ENCODE data around the gene CYP11A1.
"Not testable (repeated sequence)": the region's sequence is repeated elsewhere in the genome, so short reads cannot be mapped to it uniquely, and the experiment has no call there.

The CYP11A1 gene

DNA sequence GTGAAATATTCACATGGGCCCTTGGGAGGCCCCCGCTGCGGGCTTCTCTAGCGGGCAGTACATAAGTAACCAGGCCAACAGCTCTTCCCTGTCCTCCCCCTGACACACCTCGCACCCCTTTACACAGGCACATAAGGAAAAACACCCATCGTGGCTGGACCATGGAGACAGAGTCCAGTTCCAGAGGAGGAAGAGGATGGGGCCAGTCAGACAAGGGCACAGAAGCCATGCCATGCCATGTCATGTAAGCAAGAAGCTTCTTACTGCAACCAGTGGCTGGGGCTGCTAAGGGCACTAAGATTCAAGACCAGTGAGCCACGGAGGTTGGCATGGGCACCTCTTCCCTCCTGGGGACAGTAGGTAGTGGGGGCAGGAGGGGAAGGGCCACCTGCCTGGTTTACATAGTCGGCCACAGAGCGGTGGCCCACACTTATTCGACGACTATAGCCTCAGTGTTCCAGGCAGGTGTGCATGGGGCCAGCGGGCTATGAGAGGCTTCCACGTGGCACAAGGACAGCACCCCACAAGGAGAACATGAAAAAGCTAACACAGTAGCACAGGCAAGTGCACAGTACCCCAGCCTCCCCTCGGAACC is 5.7 kb upstream of the CYP11A1 start:
- no peak for DNase-seq

DNA sequence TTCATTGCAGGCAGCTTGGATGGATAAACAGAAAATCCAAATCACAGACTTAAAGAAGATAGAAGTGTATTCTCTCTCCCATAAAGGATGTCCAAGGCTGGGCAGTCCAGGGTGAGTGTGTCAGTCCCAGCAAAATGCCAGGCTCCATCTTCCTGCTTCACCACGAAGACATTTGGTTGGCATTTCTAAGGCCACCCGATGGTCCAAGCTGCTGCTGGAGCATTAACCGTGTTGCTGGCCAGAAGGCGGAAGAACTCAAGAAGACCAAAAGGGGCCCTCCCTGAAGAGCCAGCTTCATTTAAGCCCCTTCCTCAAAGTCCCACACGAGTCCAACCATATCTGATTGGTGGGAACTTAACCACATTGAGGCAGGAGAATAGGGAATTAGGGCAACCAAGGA is 3.0 kb upstream of the CYP11A1 start:
- no peak for DNase-seq

DNA sequence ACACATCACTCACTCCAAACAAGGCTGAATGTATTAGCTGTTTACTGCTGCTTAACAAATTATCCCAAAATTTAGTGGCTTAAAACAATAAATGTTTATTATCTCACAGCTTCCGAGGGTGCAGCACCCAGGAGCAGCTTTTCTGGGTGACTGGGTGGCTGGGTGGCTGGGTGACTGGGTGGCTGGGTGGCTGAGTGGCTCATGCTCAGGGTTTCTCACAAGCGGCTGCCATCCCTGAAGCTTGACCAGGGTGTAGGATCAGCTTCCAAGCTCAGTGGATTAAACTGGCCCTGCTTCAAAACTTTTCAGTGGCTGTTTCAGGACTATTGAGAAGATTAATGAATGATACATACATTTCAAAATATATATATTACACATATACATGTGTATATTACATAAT is 2.3 kb upstream of the CYP11A1 start:
- no peak for DNase-seq

DNA sequence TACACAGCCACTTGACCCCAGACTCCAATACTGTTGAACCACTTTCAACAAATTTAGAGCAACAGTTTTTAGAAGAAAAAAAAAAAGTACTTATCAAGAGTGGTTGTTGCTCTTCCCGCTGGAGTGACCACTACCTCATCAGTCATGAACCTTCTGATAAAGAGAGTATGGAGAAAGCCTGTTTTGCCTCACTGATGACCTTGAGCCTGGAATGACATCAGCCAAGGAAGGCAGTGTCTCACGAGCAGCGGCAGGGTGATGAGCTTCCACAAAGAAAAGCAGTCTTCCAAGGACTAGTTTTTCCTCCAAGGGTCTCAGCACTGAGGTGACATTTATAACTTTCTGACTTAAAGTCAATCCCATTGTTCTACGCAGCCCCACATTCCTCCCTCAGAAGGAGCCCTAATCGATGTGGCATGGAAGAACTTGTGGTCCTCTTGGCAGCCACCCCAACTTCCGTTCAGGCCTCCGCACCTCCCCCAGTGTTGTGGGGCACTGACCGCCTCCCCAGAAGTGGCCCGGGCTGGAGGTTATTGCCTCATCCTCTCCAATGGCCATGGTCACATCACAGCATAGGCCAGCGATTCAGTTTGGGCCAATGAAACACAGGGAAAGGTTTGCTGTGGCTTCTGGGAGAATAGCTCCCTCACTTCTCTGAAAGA is 1.8 kb upstream of the CYP11A1 start:
- no peak for DNase-seq

DNA sequence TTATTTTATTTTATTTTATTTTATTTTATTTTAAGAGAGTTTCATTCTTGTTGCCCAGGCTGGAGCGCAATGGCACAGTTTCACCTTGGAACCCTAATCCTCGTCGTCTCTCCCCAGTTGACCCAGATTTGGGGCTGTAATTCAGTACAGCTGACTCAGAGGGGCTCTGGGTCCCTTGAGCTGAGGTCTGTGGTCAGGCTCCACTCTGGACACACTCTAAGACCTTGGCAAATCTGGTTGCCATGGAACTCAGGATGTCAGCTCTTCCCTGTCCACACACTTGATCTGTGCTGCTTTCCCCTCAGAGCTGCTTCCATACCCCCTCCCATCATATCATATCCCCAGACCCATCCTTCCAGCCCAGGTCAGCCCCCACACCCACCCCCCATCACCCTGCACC is 675 bp upstream of the CYP11A1 start:
- DNase-seq, result no peak

DNA sequence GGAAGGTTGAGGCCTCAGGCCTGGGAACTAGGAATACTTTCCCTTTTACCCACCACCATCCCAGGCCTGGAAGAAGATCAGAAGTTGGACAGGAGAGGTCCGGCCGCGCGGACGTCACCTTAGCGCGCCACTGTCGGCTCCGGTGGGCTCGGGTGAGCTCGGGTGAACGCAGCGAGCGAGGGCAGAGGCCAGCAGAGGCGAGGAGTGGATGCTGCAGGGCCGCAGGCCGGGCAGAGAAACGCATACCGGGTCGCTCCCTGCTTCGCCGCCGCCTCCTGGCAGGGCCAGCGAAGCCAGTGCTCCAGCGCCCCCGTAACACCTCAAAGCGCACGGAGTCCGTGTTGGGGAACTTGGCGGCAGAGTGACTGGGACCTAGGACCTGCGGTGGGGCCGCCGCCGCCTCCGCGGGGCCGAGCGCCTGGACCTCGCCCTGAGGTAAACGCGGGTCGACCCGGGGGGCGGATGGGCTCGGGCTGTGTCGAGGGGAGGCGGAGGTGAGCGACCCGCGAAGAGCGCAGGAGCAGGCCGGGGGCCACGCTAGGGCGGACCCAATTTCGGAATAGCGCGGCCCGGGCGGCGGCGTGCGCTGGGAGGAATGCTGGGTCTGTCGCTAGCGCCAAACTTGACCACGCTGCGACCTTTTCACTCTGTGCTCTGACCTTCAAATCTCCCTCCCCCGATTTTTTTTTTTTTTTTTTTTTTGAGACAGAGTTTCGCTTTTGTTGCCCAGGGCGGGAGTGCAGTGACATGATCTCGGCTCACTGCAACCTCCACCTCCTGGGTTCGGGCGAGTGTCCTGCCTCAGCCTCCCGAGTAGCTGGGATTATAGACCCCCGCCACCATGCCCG is 1.6 kb downstream of the CYP11A1 start:
- peak; percentile 26 for DNase-seq

DNA sequence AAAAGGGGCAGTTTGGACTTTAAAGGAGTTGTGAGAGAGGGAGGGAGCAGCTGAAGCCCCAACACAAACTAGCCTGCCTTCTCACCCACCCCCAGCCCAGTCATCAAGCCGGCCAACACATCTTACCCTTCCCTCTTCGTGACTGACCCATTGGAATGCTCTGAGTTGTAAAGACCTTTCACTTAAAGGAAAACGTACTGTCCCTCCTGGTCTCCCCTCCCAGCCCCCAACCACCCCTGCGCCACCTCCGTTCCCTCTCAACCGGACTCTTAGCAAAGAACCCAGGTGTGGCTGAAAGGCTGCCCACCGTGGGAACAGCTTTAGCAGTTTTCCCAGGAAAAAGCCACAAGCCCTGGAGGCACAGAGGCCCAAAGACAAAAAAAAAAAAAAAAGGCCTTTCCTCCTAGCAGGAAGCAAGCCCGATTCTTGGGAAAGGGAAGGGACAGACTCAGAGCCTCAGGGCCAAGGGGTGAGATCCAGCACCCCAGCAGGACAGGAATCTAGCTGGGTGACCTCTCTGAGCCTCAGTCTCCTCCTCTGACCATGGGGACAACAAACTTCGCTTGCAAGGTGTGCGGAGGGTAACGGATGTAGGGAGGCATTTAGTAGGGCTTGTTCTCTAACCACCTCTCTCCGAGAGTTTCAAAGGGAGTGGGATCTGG is 2.4 kb downstream of the CYP11A1 start:
- no peak for DNase-seq

DNA sequence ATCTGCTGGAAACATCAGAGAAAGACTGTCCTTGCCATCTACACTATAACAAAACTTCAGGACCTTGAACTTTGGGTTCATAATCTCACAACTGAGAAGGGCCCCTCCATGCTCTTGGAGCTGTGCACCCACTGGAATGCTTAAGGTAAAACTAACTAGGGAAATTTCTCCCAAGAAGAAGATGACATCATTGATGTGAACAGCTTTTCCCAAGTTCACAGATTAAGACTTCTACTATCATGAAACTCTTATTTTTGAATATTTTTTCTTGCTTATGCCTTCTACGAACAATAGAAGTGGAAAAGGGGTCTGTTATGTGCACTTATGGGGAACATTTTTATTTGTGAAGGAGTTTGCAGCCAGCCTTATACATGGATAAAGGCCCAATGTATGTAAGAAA is 5.0 kb downstream of the CYP11A1 start:
- DNase-seq, result no peak

DNA sequence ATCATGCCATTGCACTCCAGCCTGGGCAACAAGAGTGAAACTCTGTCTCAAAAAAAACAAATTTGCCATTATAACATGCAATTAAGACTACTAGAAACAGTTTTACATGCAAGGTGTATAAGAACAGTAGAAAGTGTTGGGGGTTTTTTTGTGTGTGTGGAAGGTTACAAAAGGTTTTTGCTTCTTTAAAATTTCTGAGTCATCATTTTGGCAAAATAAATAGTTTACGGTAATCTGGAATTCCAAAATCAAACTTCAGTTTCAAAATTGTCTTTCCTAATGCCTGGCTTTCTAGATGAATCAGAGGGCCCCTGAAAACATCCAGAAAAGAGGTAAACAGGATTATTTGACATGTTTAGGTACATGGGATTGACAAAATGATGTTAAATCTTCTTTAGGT is 6.6 kb downstream of the CYP11A1 start:
- not testable (repeated sequence) for DNase-seq

DNA sequence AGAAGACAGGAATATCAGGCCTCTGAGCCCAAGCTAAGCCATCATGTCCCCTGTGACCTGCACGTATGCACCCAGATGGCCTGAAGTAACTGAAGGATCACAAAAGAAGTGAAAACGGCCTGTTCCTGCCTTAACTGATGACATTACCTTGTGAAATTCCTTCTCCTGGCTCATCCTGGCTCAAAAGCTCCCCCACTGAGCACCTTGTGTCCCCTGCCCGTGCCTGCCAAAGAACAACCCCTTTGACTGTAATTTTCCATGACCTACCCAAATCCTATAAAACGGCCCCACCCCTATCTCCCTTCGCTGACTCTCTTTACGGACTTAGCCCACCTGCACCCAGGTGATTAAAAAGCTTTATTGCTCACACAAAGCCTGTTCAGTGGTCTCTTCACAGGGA is 8.1 kb downstream of the CYP11A1 start:
- not testable (repeated sequence) for DNase-seq

DNA sequence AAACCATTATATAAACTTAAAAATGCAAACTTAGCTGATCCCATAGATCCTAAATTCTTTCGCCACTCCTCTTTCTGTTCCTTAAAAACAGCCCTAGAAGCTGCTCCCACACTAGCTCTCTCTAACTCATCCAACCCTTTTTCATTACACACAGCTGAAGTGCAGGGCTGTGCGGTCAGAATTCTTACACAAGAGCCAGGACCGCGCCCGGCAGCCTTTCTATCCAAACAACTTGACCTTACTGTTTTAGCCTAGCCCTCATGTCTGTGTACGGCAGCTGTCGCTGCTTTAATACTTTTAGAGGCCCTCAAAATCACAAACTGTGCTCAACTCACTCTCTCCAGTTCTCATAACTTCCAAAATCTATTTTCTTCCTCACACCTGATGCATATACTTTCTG is 9.9 kb downstream of the CYP11A1 start:
- not testable (repeated sequence) for DNase-seq

DNA sequence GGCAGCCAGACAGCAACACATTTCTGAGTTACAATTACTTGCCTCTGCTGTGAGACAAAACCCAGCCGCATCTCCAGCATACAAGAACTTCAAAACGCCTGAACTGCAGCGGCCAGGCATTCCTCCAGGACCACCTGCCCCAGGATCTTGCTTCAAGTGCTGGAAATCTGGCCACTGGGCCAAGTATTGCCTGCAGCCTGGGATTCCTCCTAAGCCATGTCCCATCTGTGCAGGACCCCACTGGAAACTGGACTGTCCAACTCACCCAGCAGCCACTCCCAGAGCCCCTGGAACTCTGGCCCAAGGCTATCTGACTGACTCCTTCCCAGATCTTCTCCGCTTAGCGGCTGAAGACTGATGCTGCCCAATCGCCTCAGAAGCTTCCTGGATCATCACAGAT is 11.4 kb downstream of the CYP11A1 start:
- not testable (repeated sequence) for DNase-seq

DNA sequence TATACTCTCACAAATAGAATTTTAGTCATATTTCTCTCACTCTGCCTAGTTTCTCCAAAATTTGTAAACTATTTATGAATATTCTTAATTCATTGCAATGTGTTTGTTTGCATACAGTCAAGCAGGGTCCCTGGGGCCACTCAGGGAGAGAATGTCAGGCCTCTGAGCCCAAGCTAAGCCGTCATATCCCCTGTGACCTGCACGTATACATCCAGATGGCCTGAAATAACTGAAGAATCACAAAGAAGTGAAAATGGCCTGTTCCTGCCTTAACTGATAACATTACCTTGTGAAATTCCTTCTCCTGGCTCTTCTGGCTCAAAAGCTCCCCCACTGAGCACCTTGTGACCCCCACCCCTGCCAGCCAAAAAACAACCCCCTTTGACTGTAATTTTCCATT is 13.5 kb downstream of the CYP11A1 start:
- DNase-seq, result not testable (repeated sequence)

DNA sequence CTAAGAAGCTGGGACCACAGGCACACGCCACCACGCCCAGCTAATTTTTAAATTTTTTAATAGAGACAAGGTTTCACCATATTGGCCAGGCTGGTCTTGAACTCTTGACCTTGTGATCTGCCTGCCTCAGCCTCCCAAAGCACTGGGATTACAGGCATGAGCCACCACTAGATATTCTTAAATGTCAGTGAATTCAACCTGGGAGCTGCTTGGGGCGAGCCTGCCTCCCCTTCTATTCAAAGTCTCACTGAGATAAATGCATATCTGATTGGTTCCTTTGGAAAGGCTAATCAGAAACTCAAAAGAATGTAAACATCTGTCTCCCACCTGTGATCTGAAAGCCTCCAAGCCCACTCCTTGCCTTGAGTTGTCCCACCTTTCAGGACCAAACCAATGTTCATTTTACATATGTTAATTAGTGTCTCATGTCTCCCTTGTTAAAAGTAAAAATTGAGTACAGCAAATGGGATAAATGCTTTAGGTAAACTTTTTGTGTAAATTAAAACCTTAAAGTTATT is 15.0 kb downstream of the CYP11A1 start:
- DNase-seq, result no peak

DNA sequence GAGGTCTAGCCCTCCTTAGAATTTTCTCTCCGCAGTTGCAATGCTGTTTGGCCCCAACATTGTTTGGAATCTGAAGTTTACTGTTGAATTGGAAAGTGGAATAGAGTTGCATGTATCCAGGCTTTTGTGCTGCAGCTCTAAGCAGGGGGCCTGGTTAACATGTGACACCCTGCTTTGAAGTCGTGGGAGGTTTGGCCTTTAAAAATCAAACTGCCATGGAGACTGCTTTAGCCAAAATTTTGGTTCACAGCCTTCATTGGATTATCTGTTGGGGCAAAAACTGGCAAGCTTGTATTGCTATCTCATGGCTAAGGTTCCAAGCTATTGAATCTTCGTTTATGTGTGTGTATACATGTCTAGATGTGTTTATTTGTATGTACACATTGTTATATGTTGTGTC is 15.8 kb downstream of the CYP11A1 start:
- no peak for DNase-seq

DNA sequence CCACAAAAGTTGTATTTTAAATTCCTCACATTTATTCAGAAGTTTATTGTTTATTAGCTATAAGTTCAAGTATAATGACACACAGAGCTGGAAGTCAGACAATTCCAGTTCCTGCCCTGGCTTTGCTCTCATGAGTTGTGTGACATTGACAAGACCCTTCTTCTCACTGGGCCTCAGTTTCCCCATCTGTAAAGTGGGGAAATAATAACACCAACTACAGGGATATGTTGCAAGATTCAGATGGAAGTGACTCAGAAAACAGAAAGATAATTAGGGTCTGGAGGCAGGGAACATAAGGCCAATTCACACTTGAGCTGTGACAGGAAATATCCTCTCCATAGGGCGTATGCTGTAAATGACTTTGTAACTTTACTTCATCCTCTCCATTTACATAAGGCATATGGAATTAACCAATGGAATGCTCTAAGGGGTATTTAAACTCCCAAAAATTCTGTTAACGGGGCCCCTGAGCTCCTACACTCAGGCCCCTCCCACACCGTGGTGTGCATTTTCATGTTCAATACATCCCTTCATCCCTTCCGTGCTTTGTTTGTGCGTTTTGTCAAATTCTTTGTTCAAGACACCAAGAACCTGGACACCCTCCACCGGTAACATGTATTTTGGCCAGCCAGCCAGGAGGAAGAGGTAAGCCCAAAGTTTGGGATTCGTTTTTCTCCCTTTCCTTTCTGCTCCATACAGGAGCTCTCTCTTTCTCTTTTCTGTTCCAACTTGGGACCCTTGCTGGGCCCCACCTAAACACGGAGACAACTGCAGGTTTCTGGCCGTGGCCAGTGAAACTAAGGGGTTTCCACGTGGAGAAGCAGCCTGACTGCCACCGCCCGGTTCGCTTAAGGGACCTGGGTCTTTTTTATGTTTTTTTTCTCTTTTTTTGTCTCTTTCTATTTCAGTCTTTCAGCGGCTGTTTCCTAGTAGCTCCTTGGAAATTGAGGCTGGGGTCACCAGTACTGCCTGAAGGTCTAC is 16.9 kb downstream of the CYP11A1 start:
- DNase-seq, result no peak

DNA sequence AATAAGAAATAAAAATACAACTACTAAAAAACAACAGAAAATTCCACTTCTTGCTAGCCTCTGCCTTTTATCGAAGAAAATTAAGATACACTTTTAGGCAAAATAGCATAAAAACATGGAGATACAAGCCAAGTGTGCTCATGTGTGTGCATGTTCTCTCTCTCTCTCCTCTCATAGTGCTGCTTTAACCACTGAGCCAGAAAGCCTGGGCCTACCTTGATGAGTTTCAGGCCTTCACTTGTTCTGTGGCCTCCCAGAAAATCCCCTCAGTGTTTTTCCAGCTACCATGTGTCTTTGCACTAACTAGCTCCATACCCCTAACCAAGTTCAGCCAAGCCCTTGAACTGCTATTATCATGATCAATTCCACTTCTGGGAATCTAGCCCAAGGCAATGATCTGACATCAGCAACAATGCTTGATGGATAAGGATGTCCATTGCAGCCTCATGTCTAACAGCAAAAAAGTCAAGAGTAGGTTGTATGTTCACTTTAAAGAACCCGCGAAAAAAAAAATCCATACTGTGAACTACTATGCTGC is 18.1 kb downstream of the CYP11A1 start:
- no peak for DNase-seq

DNA sequence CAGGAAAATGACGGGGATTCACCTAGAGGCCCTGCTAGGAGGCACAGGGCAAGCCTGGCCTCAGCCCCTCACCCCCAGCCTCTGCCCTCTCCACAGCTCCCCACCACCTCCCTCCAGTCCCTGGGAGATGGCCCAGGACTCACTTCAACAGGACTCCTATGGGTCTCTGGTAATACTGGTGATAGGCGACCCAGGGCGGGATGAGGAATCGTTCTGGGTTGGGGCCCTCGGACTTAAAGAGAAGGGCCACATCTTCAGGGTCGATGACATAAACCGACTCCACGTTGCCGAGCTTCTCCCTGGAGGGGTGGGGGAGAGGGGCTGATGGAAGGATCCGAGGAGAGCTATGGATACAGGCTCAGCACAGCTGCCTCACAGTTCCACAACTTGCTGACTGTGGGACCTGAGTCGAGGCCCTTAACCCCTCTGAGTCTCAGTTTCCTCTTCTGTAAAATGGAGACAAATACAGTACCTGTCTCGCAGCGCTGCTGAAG is 19.6 kb downstream of the CYP11A1 start:
- DNase-seq, result no peak

DNA sequence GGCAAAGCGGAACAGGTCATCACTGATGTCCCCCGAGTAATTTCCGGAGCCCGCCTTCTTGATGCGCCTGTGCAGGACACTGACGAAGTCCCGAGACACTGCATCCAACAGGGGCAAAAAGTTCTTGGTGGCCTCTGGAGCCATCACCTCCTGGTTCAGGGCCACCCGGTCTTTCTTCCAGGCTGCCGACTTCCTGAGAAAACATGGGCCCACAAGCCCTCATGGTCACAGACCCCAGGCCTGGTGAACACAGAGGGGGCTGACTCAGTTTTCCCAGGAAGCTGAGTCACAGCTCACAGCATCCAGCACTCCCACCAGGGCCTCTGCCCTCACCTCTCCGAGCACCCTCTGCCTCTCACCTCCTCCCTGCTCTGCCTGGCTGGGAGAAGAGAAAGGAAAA is 22.4 kb downstream of the CYP11A1 start:
- no peak for DNase-seq

DNA sequence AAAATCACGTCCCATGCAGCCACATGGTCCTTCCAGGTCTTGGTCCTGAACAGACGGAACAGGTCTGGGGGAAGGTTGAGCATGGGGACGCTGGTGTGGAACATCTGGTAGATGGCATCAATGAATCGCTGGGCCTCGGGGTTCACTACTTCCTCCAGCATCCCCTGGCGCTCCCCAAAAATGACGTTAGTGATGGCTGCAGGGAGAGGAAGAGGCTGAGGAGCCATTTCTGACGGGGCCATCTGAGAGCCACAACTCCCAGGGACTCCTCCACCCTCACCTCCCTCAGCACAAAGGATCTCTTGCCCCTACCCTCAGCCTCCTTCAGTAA is 23.7 kb downstream of the CYP11A1 start:
- DNase-seq, result no peak

DNA sequence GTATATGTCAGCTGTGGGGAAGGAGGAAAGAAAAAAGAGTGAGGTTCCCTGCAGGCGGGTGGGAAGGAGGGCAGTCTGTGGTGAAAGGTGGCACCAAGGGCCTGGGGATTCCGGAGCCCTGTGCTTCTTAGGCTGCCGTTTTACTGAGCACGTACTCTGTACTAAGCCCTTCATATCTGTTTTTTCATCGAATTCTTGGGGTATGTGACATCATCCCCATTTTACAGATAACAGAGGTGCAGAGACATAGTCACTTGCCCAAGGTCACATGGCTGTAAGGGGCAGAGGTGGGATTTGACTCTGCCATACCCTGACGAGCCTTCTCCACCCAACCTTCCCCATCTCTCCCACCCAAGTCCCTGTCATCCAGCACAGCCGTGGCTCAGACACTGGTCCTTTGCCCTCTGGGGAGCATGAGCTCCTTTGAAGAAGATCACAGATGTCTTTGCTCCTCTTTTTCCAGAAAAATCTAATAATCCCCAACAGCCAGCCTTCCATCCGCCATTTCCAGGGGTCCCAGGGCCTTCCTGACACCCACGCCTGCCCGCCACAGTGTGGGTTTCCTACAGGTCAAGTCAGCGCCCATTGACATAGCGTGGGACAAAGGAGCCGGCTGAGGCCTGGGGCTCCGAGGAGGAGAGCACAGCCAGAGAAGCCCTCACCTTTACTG is 24.2 kb downstream of the CYP11A1 start:
- no peak for DNase-seq

Measured in DMS53 (cell line).